Measurements from ENCODE around the gene HOXC9.

HOXC9 gene

GRCh38 chr12:53984901-53985691, 14.9 kb upstream of the HOXC9 start, which contains the start of gene HOXC10 (continued):
- TF ChIP-seq SP2 (tag by site-specific recombination; IDR thresholded peaks at IDR 0.05) (peak; percentile 63), ZNF292 (tag by site-specific recombination; IDR thresholded peaks at IDR 0.05; ENCODE audit: borderline replicate concordance, low read depth) (no peak), SCRT2 (tag by site-specific recombination; IDR thresholded peaks at IDR 0.05) (peak; percentile 97), ZNF785 (tag by site-specific recombination; IDR thresholded peaks at IDR 0.05) (no peak), ZFP37 (tag by site-specific recombination; IDR thresholded peaks at IDR 0.05) (no peak), HOXC10 (CRISPR knock-in tag; IDR thresholded peaks at IDR 0.05) (no peak), ZNF677 (tag by site-specific recombination; IDR thresholded peaks at IDR 0.05) (no peak), ZNF223 (tag by site-specific recombination; IDR thresholded peaks at IDR 0.05) (no peak), ZNF394 (tag by site-specific recombination; IDR thresholded peaks at IDR 0.05; ENCODE audit: borderline replicate concordance) (no peak), ZNF391 (tag by site-specific recombination; IDR thresholded peaks at IDR 0.05; ENCODE audit: borderline replicate concordance, low read depth) (peak; percentile 51; the same call in 1 of the 2 replicates), KLF17 (tag by site-specific recombination; IDR thresholded peaks at IDR 0.05) (peak; percentile 64; the same call in 1 of the 2 replicates), ZNF521 (tag by site-specific recombination; IDR thresholded peaks at IDR 0.05) (no peak), ZNF248 (tag by site-specific recombination; IDR thresholded peaks at IDR 0.05) (no peak), ZNF239 (tag by site-specific recombination; IDR thresholded peaks at IDR 0.05) (no peak), MYNN (tag by site-specific recombination; IDR thresholded peaks at IDR 0.05; ENCODE audit: borderline replicate concordance) (no peak), ZNF133 (tag by site-specific recombination; IDR thresholded peaks at IDR 0.05) (no peak), ZNF776 (tag by site-specific recombination; IDR thresholded peaks at IDR 0.05; ENCODE audit: borderline replicate concordance) (no peak), ZNF26 (tag by site-specific recombination; IDR thresholded peaks at IDR 0.05) (no peak), EGR2 (tag by site-specific recombination; IDR thresholded peaks at IDR 0.05; ENCODE audit: low read depth) (no peak), ZBTB48 (tag by site-specific recombination; IDR thresholded peaks at IDR 0.05) (no peak), ZFP69B (tag by site-specific recombination; IDR thresholded peaks at IDR 0.05) (no peak), ZNF214 (tag by site-specific recombination; IDR thresholded peaks at IDR 0.05; ENCODE audit: borderline replicate concordance) (no peak), ZEB2 (tag by site-specific recombination; IDR thresholded peaks at IDR 0.05) (peak; percentile 70), KLF16 (tag by site-specific recombination; IDR thresholded peaks at IDR 0.05) (no peak; the same call in 1 of the 2 replicates), ZNF146 (tag by site-specific recombination; IDR thresholded peaks at IDR 0.05) (no peak), ZNF398 (tag by site-specific recombination; IDR thresholded peaks at IDR 0.05) (peak; percentile 87), OSR2 (tag by site-specific recombination; IDR thresholded peaks at IDR 0.05) (no peak), ZNF585B (tag by site-specific recombination; IDR thresholded peaks at IDR 0.05) (no peak), KLF10 (tag by site-specific recombination; IDR thresholded peaks at IDR 0.05) (peak; percentile 30; the same call in 1 of the 2 replicates), REPIN1 (tag by site-specific recombination; IDR thresholded peaks at IDR 0.05; ENCODE audit: low read depth) (no peak), ZNF623 (tag by site-specific recombination; IDR thresholded peaks at IDR 0.05) (no peak), ZNF830 (tag by site-specific recombination; IDR thresholded peaks at IDR 0.05; ENCODE audit: low read depth) (no peak), ZNF558 (tag by site-specific recombination; IDR thresholded peaks at IDR 0.05) (no peak), YY2 (tag by site-specific recombination; IDR thresholded peaks at IDR 0.05) (no peak)
- TF ChIP-seq, protein P1, sequence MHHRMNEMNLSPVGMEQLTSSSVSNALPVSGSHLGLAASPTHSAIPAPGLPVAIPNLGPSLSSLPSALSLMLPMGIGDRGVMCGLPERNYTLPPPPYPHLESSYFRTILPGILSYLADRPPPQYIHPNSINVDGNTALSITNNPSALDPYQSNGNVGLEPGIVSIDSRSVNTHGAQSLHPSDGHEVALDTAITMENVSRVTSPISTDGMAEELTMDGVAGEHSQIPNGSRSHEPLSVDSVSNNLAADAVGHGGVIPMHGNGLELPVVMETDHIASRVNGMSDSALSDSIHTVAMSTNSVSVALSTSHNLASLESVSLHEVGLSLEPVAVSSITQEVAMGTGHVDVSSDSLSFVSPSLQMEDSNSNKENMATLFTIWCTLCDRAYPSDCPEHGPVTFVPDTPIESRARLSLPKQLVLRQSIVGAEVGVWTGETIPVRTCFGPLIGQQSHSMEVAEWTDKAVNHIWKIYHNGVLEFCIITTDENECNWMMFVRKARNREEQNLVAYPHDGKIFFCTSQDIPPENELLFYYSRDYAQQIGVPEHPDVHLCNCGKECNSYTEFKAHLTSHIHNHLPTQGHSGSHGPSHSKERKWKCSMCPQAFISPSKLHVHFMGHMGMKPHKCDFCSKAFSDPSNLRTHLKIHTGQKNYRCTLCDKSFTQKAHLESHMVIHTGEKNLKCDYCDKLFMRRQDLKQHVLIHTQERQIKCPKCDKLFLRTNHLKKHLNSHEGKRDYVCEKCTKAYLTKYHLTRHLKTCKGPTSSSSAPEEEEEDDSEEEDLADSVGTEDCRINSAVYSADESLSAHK (tag by site-specific recombination; IDR thresholded peaks at IDR 0.05): no peak

All from HEK293 (cell line).